Ishikawa (cell line): ENCODE results near the gene TMEM245.

ENCODE experiments used
- CEBPB ChIP-seq: IDR thresholded peaks from 2 replicates; pipeline ENCODE4 v1.6.1; 2012
- CREB1 ChIP-seq: IDR thresholded peaks from 2 replicates; pipeline ENCODE4 v1.6.1; 2012; ENCODE audit warnings: low read depth
- EGR1 ChIP-seq: IDR thresholded peaks from 2 replicates; pipeline ENCODE4 v1.6.1; 2012
- EP300 ChIP-seq: IDR thresholded peaks from 2 replicates; pipeline ENCODE4 v1.6.1; 2012; ENCODE audit warnings: borderline replicate concordance
- FOXM1 ChIP-seq: IDR thresholded peaks from 2 replicates; pipeline ENCODE4 v1.6.1; 2012; ENCODE audit warnings: low read depth, borderline replicate concordance
- MAX ChIP-seq: IDR thresholded peaks from 2 replicates; pipeline ENCODE4 v1.6.1; 2012
- NFIC ChIP-seq: IDR thresholded peaks from 2 replicates; pipeline ENCODE4 v1.6.1; 2012
- RAD21 ChIP-seq: IDR thresholded peaks from 2 replicates; pipeline ENCODE4 v1.6.1; 2012; ENCODE audit warnings: low read depth
- TAF1 ChIP-seq: IDR thresholded peaks from 2 replicates; pipeline ENCODE4 v1.6.1; 2012; ENCODE audit warnings: low read depth, mild to moderate bottlenecking
- TCF12 ChIP-seq: IDR thresholded peaks from 2 replicates; pipeline ENCODE4 v1.6.1; 2012; ENCODE audit warnings: low read depth
- TEAD4 ChIP-seq: IDR thresholded peaks from 2 replicates; pipeline ENCODE4 v1.6.1; 2012
- YY1 ChIP-seq: IDR thresholded peaks from 2 replicates; pipeline ENCODE4 v1.6.1; 2012; ENCODE audit warnings: low read depth
- ZBTB7A ChIP-seq: IDR thresholded peaks from 2 replicates; pipeline ENCODE4 v1.6.1; 2012; ENCODE audit warnings: low read depth
- TF ChIP-seq, protein P1 (sequence below): IDR thresholded peaks from 2 replicates; pipeline ENCODE4 v1.6.1; 2012; ENCODE audit warnings: low read depth, mild to moderate bottlenecking
- TF ChIP-seq, protein P2 (sequence below): IDR thresholded peaks from 2 replicates; pipeline ENCODE4 v1.6.1; 2012

TMEM245 gene

DNA sequence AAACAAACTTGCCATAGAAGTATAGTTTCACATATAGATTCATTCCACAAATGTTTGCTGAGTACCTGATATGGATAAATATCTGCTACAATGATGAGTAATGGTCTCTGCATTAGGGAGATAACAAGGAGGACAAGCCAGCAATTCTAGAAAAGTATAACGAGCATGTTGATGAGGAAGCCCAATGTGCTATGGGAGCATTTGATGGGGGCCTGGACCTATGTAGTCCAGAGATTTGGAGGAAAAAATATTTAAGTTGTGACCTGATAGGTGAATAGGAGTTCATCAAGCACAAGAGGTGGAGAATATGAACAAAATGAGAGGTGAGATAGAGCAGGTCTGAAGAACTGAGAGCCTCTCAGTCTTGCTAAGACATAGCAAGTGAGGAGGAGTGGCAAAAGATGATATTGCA lies 14.4 kb upstream of the TMEM245 start:
- no peak for TF ChIP-seq TAF1
- TF ChIP-seq NFIC, result no peak
- TF ChIP-seq CREB1, result no peak
- TF ChIP-seq, protein P1, sequence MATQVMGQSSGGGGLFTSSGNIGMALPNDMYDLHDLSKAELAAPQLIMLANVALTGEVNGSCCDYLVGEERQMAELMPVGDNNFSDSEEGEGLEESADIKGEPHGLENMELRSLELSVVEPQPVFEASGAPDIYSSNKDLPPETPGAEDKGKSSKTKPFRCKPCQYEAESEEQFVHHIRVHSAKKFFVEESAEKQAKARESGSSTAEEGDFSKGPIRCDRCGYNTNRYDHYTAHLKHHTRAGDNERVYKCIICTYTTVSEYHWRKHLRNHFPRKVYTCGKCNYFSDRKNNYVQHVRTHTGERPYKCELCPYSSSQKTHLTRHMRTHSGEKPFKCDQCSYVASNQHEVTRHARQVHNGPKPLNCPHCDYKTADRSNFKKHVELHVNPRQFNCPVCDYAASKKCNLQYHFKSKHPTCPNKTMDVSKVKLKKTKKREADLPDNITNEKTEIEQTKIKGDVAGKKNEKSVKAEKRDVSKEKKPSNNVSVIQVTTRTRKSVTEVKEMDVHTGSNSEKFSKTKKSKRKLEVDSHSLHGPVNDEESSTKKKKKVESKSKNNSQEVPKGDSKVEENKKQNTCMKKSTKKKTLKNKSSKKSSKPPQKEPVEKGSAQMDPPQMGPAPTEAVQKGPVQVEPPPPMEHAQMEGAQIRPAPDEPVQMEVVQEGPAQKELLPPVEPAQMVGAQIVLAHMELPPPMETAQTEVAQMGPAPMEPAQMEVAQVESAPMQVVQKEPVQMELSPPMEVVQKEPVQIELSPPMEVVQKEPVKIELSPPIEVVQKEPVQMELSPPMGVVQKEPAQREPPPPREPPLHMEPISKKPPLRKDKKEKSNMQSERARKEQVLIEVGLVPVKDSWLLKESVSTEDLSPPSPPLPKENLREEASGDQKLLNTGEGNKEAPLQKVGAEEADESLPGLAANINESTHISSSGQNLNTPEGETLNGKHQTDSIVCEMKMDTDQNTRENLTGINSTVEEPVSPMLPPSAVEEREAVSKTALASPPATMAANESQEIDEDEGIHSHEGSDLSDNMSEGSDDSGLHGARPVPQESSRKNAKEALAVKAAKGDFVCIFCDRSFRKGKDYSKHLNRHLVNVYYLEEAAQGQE, result no peak
- TF ChIP-seq, protein P2, sequence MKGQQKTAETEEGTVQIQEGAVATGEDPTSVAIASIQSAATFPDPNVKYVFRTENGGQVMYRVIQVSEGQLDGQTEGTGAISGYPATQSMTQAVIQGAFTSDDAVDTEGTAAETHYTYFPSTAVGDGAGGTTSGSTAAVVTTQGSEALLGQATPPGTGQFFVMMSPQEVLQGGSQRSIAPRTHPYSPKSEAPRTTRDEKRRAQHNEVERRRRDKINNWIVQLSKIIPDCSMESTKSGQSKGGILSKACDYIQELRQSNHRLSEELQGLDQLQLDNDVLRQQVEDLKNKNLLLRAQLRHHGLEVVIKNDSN, result no peak
- TF ChIP-seq ZBTB7A, result no peak
- no peak for TF ChIP-seq YY1
- TF ChIP-seq MAX, result no peak
- TF ChIP-seq CEBPB, result no peak
- no peak for TF ChIP-seq TCF12
- no peak for TF ChIP-seq EP300
- no peak for TF ChIP-seq RAD21
- TF ChIP-seq EGR1, result no peak

DNA sequence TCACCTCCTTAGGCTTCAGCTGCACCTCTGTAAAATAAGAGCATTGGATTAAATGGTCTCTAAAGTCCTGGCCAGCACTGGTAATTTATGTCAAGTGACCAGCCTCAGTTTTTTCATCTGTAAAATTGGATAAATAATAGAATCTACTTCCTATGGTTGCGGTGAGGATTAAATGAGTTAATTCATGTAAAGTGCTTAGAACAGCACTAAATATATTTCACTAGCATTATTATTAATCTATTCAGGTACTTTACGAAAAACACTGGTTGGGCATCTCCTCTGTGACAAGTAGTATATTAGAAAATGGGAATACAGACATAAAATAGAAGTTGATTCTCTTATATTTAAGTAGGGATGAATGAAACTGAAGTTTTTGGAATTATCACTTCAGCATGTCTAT lies 13.8 kb upstream of the TMEM245 start:
- TF ChIP-seq TCF12 (no peak), ZBTB7A (no peak), FOXM1 (no peak)
- TF ChIP-seq, protein P2, result no peak

GRCh38 chr9:109132567-109133021 lies 12.8 kb upstream of the TMEM245 start:
- no peak for TF ChIP-seq CEBPB
- TF ChIP-seq CREB1, result no peak

DNA sequence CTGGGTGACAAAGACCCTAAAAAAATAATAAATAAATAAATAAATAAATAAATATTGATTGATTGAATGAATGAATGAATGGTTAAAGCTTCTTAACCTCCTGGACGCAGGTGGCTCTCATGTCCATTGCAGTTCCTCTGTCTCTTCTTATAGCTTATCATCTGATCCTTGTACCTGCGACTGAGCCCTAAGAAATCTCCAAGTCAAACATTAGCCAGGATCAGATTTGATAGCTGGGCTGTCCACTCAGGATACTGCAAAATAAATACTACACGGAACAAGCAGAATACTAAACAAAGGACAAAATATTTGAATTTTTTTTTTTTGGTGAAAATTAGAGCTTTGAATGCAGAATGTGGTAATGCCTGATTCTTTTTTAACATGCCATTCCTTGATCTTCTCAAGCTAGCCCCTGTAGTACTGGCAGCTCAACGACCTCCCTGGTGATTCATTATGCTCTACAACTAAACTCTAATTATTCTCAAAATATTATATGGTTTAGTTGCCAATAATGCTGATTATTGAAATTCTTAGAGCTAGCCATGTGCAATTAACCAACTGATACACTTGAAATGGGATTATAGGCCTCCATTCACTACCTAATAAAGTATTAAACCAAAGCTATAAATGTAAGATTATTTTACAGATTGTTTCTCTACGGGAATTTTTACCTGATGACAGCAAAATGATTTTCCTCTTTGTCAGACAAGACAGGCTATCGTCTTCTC lies 9.9 kb upstream of the TMEM245 start:
- TF ChIP-seq EGR1 (no peak), TEAD4 (no peak), TAF1 (no peak), NFIC (no peak), MAX (no peak), RAD21 (no peak), CEBPB (no peak), YY1 (no peak), EP300 (no peak), CREB1 (no peak), TCF12 (no peak), FOXM1 (no peak), ZBTB7A (no peak)
- TF ChIP-seq, protein P1, result no peak
- TF ChIP-seq, protein P2, result no peak

GRCh38 chr9:109124121-109124520 lies 4.4 kb upstream of the TMEM245 start:
- no peak for TF ChIP-seq EP300
- no peak for TF ChIP-seq TAF1
